GM12874 (cell line): ENCODE data around the gene EPN1.

Experiments
- TF ChIP-seq, protein P1 (sequence below): IDR thresholded peaks from 2 replicates; pipeline ENCODE4 v1.5.1; 2011; ENCODE audit warnings: low read depth, mild to moderate bottlenecking, control low read depth, low read length, moderate library complexity; ENCODE audit not compliant: insufficient read depth

The EPN1 gene

DNA sequence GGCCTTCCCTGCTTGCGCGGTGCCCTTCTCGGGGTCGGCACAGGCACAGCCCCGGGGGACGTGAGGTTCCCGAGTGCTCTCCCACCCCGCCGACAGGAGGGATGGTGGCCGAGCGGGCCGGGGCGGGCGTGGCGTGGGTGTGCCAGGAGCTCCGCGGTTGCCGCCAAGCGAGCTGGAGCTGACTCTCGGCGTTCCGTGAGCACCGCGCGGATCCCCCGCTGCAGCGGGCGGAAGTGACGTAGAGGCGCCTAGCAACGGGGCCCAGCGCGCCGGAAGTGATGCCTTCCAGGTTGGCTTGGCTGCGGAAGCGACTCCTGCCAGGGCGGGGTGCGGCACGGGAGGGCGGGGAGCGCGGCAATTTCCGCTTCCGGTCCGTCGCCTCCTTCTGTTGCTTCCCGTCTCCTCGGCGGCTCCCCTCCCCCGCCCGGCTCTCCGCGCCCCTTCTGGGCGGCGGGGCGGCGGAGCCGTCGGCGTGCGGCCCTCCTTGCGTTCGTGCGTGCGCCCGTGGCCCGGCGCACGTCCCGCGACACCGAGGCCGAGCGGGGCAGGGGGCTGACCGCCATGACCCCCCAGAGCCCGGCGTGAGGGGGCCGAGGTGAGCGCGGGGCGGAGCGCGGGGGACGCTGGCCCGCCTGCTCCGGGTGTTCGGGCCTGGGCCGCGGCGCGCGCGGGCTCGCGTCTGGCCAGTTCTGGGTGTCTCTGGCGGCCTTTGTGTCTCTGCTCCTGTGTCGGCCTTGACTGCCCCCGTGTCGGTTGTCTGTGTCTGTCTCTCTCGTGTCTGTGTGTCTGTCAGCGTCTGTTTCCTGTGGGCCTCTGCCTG, at the start of gene EPN1:
Gene EPN1 (plus strand): TSS at position 386 of the 820 bp plus-strand sequence. CDS start 3,402 bp downstream, outside the sequence.
- TF ChIP-seq, protein P1, sequence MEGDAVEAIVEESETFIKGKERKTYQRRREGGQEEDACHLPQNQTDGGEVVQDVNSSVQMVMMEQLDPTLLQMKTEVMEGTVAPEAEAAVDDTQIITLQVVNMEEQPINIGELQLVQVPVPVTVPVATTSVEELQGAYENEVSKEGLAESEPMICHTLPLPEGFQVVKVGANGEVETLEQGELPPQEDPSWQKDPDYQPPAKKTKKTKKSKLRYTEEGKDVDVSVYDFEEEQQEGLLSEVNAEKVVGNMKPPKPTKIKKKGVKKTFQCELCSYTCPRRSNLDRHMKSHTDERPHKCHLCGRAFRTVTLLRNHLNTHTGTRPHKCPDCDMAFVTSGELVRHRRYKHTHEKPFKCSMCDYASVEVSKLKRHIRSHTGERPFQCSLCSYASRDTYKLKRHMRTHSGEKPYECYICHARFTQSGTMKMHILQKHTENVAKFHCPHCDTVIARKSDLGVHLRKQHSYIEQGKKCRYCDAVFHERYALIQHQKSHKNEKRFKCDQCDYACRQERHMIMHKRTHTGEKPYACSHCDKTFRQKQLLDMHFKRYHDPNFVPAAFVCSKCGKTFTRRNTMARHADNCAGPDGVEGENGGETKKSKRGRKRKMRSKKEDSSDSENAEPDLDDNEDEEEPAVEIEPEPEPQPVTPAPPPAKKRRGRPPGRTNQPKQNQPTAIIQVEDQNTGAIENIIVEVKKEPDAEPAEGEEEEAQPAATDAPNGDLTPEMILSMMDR, result no peak

GRCh38 chr19:55626350-55626749, 48.7 kb upstream of the EPN1 start:
- TF ChIP-seq, protein P1, result no peak

- TF ChIP-seq, protein P1, result peak; percentile 72
Observed at GRCh38 chr19:55632463-55632834, 42.6 kb upstream of the EPN1 start.

DNA sequence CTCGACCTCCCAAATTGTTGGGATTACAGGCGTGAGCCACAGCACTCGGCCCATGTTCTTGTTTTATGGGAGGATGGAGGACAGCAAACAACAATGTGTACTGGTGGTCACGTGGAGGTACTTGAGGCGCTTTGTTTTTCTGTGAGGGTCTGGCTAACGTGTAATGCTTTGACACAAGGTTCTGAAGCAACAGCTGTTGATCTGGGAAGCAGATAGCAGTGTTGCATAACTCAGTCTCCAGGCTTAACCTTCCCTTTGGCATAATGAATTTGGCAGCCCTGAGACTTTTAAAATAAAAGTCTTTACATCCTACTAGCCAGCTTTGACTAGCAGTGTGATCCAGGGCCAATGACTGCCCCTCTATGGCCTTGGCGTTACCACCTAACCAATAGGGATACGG, 41.2 kb upstream of the EPN1 start:
- TF ChIP-seq, protein P1, result no peak

DNA sequence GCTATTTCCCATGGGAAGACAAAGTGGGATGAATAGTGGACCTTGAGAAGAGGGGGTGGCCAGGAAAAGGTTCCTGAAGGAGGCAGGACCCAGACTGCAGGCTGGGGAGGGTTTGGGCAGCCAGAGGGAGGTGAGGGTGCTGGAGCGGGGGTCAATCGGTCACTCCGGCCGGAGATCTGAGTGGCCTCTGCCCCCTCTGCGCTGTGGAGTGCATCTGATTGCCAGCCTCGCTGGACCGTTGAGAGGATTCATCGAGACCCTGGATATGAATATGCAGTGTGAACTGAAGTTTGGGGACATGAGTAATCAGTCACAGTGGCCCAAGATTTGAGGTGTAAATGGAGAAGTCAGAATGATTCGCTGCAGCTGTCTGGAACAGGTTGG, 39.7 kb upstream of the EPN1 start:
- TF ChIP-seq, protein P1, result no peak

GRCh38 chr19:55635856-55636440, 39.1 kb upstream of the EPN1 start:
- TF ChIP-seq, protein P1, result no peak

- TF ChIP-seq, protein P1, result no peak
Observed at GRCh38 chr19:55636723-55637122, 38.3 kb upstream of the EPN1 start.
